Neural cell (in vitro differentiated cells): ENCODE measurements around the gene RTN4R. TPM values are rescaled to one million over a fixed set of nuclear protein-coding genes. Genes with fewer than 3 reads are reported as not detected.

Experiments
- H2AFZ ChIP-seq: fragments of 200-600, 300-800 bp; sonication (generic), shearing (Covaris generic); 2 replicates; pipeline ENCODE4 v1.6.0; 2014; ENCODE audit warnings: low read depth, mild to moderate bottlenecking, antibody characterized with exemption, low read length, moderate library complexity
- H3F3A ChIP-seq: fragments of 200-600 bp; shearing (Covaris generic); 2 replicates; pipeline ENCODE4 v1.6.1; 2016; ENCODE audit warnings: mild to moderate bottlenecking, moderate library complexity, mixed read lengths, antibody characterized with exemption, low read length; ENCODE audit not compliant: insufficient read depth, poor library complexity, severe bottlenecking
- H3K27ac ChIP-seq: fragments of 200-600, 300-800 bp; sonication (generic), shearing (Covaris generic); 2 replicates; pipeline ENCODE4 v1.5.1; 2014; ENCODE audit warnings: mild to moderate bottlenecking, low read length, moderate library complexity
- H3K27me3 ChIP-seq: fragments of 300-800, 200-600 bp; sonication (generic), shearing (Covaris generic); 2 replicates; pipeline ENCODE4 v1.6.0; 2014; ENCODE audit warnings: mild to moderate bottlenecking, low read depth, low read length, moderate library complexity; ENCODE audit not compliant: insufficient read depth
- H3K36me3 ChIP-seq: fragments of 300-800, 200-600 bp; sonication (generic), shearing (Covaris generic); 2 replicates; pipeline ENCODE4 v1.5.1; 2014; ENCODE audit warnings: mild to moderate bottlenecking, antibody characterized with exemption, low read length, moderate library complexity; ENCODE audit not compliant: insufficient read depth
- H3K4me2 ChIP-seq: fragments of 300-800, 200-600 bp; sonication (generic), shearing (Covaris generic); 2 replicates; pipeline ENCODE4 v1.6.0; 2014; ENCODE audit warnings: mild to moderate bottlenecking, low read length
- H3K4me3 ChIP-seq: fragments of 300-800, 200-600 bp; sonication (generic), shearing (Covaris generic); 2 replicates; pipeline ENCODE4 v1.5.1; 2014; ENCODE audit warnings: mild to moderate bottlenecking, low read length, moderate library complexity
- H3K79me2 ChIP-seq: fragments of 200-600 bp; shearing (Covaris generic); replicated peaks from 2 replicates; pipeline ENCODE4 v1.6.0; 2014; ENCODE audit warnings: mild to moderate bottlenecking, low read length, moderate library complexity; ENCODE audit not compliant: insufficient read depth
- H3K9ac ChIP-seq: fragments of 300-800, 200-600 bp; sonication (generic), shearing (Covaris generic); 2 replicates; pipeline ENCODE4 v1.6.1; 2016; ENCODE audit warnings: mild to moderate bottlenecking, low read length, mixed read lengths
- H3K9me2 ChIP-seq: fragments of 200-600 bp; shearing (Covaris generic); 2 replicates; pipeline ENCODE4 v1.6.1; 2016; ENCODE audit warnings: mild to moderate bottlenecking, low read length, mixed read lengths; ENCODE audit not compliant: insufficient read depth
- H3K9me3 ChIP-seq: fragments of 200-600, 300-800 bp; sonication (generic), shearing (Covaris generic); 2 replicates; pipeline ENCODE4 v1.6.1; 2016; ENCODE audit warnings: mild to moderate bottlenecking, mixed run types, low read length, moderate library complexity, mixed read lengths
- H4K20me1 ChIP-seq: fragments of 200-600 bp; shearing (Covaris generic); 2 replicates; pipeline ENCODE4 v1.6.1; 2016; ENCODE audit warnings: mild to moderate bottlenecking, mixed run types; ENCODE audit not compliant: insufficient read depth
- CTCF ChIP-seq: fragments of 450-650 bp; IDR thresholded peaks from 2 replicates; pipeline ENCODE4 v1.5.1; 2014; ENCODE audit warnings: antibody characterized with exemption, mild to moderate bottlenecking, moderate library complexity; ENCODE audit not compliant: poor library complexity, severe bottlenecking
- EP300 ChIP-seq: fragments of 450-650 bp; conservative IDR thresholded peaks from 2 replicates; pipeline ENCODE4 v1.6.1; 2014; ENCODE audit warnings: antibody characterized with exemption, mild to moderate bottlenecking, moderate library complexity; ENCODE audit not compliant: poor library complexity, severe bottlenecking
- EZH2 ChIP-seq: fragments of 200-600, 300-800 bp; shearing (Covaris generic), sonication (generic); IDR thresholded peaks from 2 replicates; pipeline ENCODE4 v1.6.1; 2014; ENCODE audit warnings: antibody characterized with exemption, low read length, borderline replicate concordance, mild to moderate bottlenecking; ENCODE audit not compliant: insufficient read depth, poor library complexity, severe bottlenecking
- MXI1 ChIP-seq: fragments of 450-650 bp; conservative IDR thresholded peaks from 2 replicates; pipeline ENCODE4 v1.6.1; 2014; ENCODE audit warnings: antibody characterized with exemption, mild to moderate bottlenecking; ENCODE audit not compliant: poor library complexity, severe bottlenecking
- POLR2AphosphoS5 ChIP-seq: IDR thresholded peaks from 2 replicates; pipeline ENCODE4 v1.6.1; 2012
- RAD21 ChIP-seq: fragments of 450-650 bp; conservative IDR thresholded peaks from 2 replicates; pipeline ENCODE4 v1.6.1; 2014; ENCODE audit warnings: antibody characterized with exemption, mild to moderate bottlenecking, moderate library complexity
- REST ChIP-seq: IDR thresholded peaks from 2 replicates; pipeline ENCODE4 v1.6.1; 2012; ENCODE audit warnings: borderline replicate concordance
- SMC3 ChIP-seq: fragments of 450-650 bp; conservative IDR thresholded peaks from 2 replicates; pipeline ENCODE4 v1.6.1; 2014; ENCODE audit warnings: antibody characterized with exemption, mild to moderate bottlenecking, moderate library complexity; ENCODE audit not compliant: poor library complexity
- TAF1 ChIP-seq: IDR thresholded peaks from 2 replicates; pipeline ENCODE4 v1.6.1; 2012; ENCODE audit warnings: low read depth
- polyA plus RNA-seq: library from polyadenylated mRNA; depleted of rRNA; stranded (reverse); fragments of >200 nt; gene quantifications from 2 replicates; pipeline ENCODE4 v1.2.3, GENCODE V29; 2014

RTN4R gene
- polyA plus RNA-seq, 1 donor from 2014 or later, result 13.6 TPM

- TF ChIP-seq EZH2 (no peak), REST (no peak), CTCF (no peak), POLR2AphosphoS5 (no peak), EP300 (no peak), SMC3 (no peak), TAF1 (no peak), MXI1 (no peak), RAD21 (no peak)
- no peaks in the 10 kb centered on the region for H3K36me3 ChIP-seq
- H3K9me3 ChIP-seq, result no peaks in the 10 kb centered on the region
- H3K27me3 ChIP-seq, result peaks cover 36% of the 10 kb centered on the region
- no peak overlapping the region for H3K27ac ChIP-seq
- H3K4me3 ChIP-seq, result peak overlapping the region; percentile 63
- no peaks in the 10 kb centered on the region for H3F3A ChIP-seq
- H2AFZ ChIP-seq, result no peak overlapping the region
- no peaks in the 10 kb centered on the region for H3K79me2 ChIP-seq
- H3K9ac ChIP-seq, result no peak overlapping the region
- H3K4me2 ChIP-seq, result no peak overlapping the region
- H3K9me2 ChIP-seq, result no peaks in the 10 kb centered on the region
- H4K20me1 ChIP-seq, result no peaks in the 10 kb centered on the region
Observed at GRCh38 chr22:20298803-20299745, 31.0 kb upstream of the RTN4R start.

- H4K20me1 ChIP-seq, result no peaks in the 10 kb centered on the region
- H3K4me3 ChIP-seq, result no peak overlapping the region
- peaks cover 36% of the 10 kb centered on the region for H3K27me3 ChIP-seq
- TF ChIP-seq MXI1 (no peak), EP300 (no peak), SMC3 (no peak), REST (no peak), RAD21 (no peak)
- no peak overlapping the region for H3K9ac ChIP-seq
- H3K36me3 ChIP-seq, result no peaks in the 10 kb centered on the region
- H3K79me2 ChIP-seq, result no peaks in the 10 kb centered on the region
- H3K9me3 ChIP-seq, result no peaks in the 10 kb centered on the region
- no peak overlapping the region for H3K4me2 ChIP-seq
- no peak overlapping the region for H3K27ac ChIP-seq
- no peaks in the 10 kb centered on the region for H3F3A ChIP-seq
- no peaks in the 10 kb centered on the region for H3K9me2 ChIP-seq
- H2AFZ ChIP-seq, result no peak overlapping the region
Observed at GRCh38 chr22:20298110-20298802, 30.1 kb upstream of the RTN4R start.
